Measurements from ENCODE around the gene CD38. TPM values are rescaled to one million over a fixed set of nuclear protein-coding genes. Genes with fewer than 3 reads are reported as not detected.
"Not testable (repeated sequence)": the region's sequence is repeated elsewhere in the genome, so short reads cannot be mapped to it uniquely, and the experiment has no call there.

The CD38 gene
- 10 to 100 TPM in 3 of 9 donors, 1 to 10 TPM in 6; 1.0 to 12.4 (median 3.0) TPM for total RNA-seq
- 1 to 10 TPM; 1.8 to 2.1 TPM for polyA plus RNA-seq
- long read RNA-seq, donor 1, full-length matches to known transcripts, result 2 of 2 reads
- long read RNA-seq, donor 1, partial matches to known transcripts, result 0 of 2 reads
- long read RNA-seq, donor 1, other reads (novel, unspliced or antisense), result 0 of 2 reads
- long read RNA-seq, donor 2, full-length matches to known transcripts, result 2 of 5 reads
- long read RNA-seq, donor 2, partial matches to known transcripts, result 2 of 5 reads
- long read RNA-seq, donor 2, other reads (novel, unspliced or antisense), result 1 of 5 reads
- long read RNA-seq, donor 3, full-length matches to known transcripts, result 2 of 2 reads
- long read RNA-seq, donor 3, partial matches to known transcripts, result 0 of 2 reads
- long read RNA-seq, donor 3, other reads (novel, unspliced or antisense), result 0 of 2 reads

- peak in 3 of 4 donors; percentile 66 to 80 (median 78) for ATAC-seq
- intact Hi-C loops (cut with DNase I), result loop anchor here in 1 of 10 donors (2.0 kb wide), 1 partner anchor 48 kb away; no protein-coding TSS in a partner anchor
Measured at GRCh38 chr4:15778289-15779241, at the start of gene CD38. TSS of gene CD38 (plus strand) at chr4:15778328. CDS start at chr4:15778415, 87 bp downstream.

DNA sequence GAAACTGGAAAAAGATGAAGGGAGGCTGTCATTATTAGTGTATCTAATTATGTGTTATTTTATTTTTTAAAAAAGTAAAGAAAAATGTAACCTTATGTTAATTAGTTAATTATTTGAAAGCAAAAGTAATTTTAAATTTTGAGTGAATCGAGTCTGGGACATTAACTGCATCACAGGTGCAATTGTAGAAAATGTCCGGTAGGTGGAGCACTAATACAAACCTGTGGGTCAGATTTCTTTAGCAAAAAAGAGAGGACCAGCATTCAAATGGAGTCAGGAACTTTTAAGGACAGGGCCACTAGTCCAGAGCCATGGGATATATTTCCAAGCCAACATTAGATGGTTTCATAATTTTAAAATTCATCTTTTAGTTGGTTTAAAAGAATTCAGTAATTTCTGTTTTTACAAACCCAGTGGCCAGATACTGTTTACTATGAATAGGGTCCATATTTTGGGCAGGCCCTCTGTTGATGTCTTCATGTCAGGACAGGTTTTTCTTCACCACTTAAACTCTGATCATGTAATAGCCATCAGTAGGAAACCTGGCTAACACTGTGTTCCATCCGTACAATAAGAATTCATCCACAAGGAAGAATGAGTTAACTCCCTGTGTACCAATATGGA is 48.1 kb upstream of the CD38 start:
- Histone ChIP-seq H3K27ac (no peak overlapping the region), H3K4me3 (no peak overlapping the region), H3K36me3 (peaks cover 0 to 3% (median 0%) of the 10 kb centered on the region in 9 donors), H3K4me1 (peaks cover 0 to 4% (median 0%) of the 10 kb centered on the region in 12 donors), H3K9me3 (no peaks in the 10 kb centered on the region), H3K27me3 (no peaks in the 10 kb centered on the region)
- intact Hi-C loops (cut with DNase I), result loop anchor here (1.0 to 10.0 kb wide), 9 partner anchors 49 to 275 kb away; partner anchors contain the start of gene CD38 (in 1 of the 10)
- ATAC-seq (peak in 3 of 4 donors; percentile 36 to 53 (median 51)), DNase-seq (peak in 1 of 5 donors; percentile 13)
- WGBS, 4 donors, result 8 to 14% (median 11%) methylated on average over 3 of the region's 3 CpGs
- TF ChIP-seq, protein P1, sequence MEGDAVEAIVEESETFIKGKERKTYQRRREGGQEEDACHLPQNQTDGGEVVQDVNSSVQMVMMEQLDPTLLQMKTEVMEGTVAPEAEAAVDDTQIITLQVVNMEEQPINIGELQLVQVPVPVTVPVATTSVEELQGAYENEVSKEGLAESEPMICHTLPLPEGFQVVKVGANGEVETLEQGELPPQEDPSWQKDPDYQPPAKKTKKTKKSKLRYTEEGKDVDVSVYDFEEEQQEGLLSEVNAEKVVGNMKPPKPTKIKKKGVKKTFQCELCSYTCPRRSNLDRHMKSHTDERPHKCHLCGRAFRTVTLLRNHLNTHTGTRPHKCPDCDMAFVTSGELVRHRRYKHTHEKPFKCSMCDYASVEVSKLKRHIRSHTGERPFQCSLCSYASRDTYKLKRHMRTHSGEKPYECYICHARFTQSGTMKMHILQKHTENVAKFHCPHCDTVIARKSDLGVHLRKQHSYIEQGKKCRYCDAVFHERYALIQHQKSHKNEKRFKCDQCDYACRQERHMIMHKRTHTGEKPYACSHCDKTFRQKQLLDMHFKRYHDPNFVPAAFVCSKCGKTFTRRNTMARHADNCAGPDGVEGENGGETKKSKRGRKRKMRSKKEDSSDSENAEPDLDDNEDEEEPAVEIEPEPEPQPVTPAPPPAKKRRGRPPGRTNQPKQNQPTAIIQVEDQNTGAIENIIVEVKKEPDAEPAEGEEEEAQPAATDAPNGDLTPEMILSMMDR (IDR thresholded peaks at IDR 0.05), result peak; percentile 79 to 93 (median 87)
- no peak for TF ChIP-seq POLR2A (IDR thresholded peaks at IDR 0.05)

More at GRCh38 chr4:15778289-15779241, at the start of gene CD38:
- peak within 1 kb of the TSS; percentile 17 to 79 (median 62) for H3K27ac ChIP-seq
- no peak for TF ChIP-seq POLR2A (IDR thresholded peaks at IDR 0.05)
- TF ChIP-seq, protein P1 (IDR thresholded peaks at IDR 0.05), result no peak
- WGBS, 4 donors, result 2 to 7% (median 4%) methylated on average over 50 to 76 of the region's 76 CpGs
- H3K36me3 ChIP-seq, result no peaks in the 10 kb centered on the region
- H3K4me1 ChIP-seq, result peaks cover 0 to 40% (median 7%) of the 10 kb centered on the region in 12 donors
- DNase-seq, result peak; percentile 25 to 79 (median 46)
- H3K9me3 ChIP-seq, result no peaks in the 10 kb centered on the region
- peak within 1 kb of the TSS; percentile 54 to 90 (median 62) for H3K4me3 ChIP-seq
- no peaks in the 10 kb centered on the region for H3K27me3 ChIP-seq

- not testable (repeated sequence) for H3K4me3 ChIP-seq, H3K4me1 ChIP-seq, ATAC-seq, H3K36me3 ChIP-seq, H3K9me3 ChIP-seq, DNase-seq, H3K27me3 ChIP-seq, H3K27ac ChIP-seq
- 77 to 79% (median 79%) methylated on average over 5 of the region's 5 CpGs for WGBS, 4 donors
- intact Hi-C loops (cut with DNase I), result loop anchor here in 9 of 10 donors (5.0 to 10.0 kb wide), 5 partner anchors 74 to 272 kb away; no protein-coding TSS in a partner anchor
Measured at GRCh38 chr4:15733061-15733460, 45.1 kb upstream of the CD38 start.

GRCh38 chr4:15735536-15735935 is 42.6 kb upstream of the CD38 start:
- Histone ChIP-seq H3K4me1 (no peaks in the 10 kb centered on the region), H3K27me3 (no peaks in the 10 kb centered on the region), H3K36me3 (no peaks in the 10 kb centered on the region), H3K9me3 (no peaks in the 10 kb centered on the region), H3K4me3 (no peak overlapping the region), H3K27ac (no peak overlapping the region)
- WGBS, 4 donors, result 75 to 83% (median 79%) methylated on average over 6 of the region's 6 CpGs
- DNase-seq (no peak), ATAC-seq (no peak)
- intact Hi-C loops (cut with DNase I), result loop anchor here in 2 of 10 donors (10.0 kb wide), 2 partner anchors 149 to 269 kb away; no protein-coding TSS in a partner anchor
- TF ChIP-seq, protein P1 (IDR thresholded peaks at IDR 0.05), result no peak
- TF ChIP-seq POLR2A (IDR thresholded peaks at IDR 0.05), result no peak

Measured in heart left ventricle (tissue), 16 donors.